ENCODE results near the gene TUSC2. TPM values are rescaled to one million over a fixed set of nuclear protein-coding genes. Genes with fewer than 3 reads are reported as not detected.

Gene TUSC2
- polyA plus RNA-seq, 4 donors: 24.6 to 29.7 (median 27.7) TPM

DNA sequence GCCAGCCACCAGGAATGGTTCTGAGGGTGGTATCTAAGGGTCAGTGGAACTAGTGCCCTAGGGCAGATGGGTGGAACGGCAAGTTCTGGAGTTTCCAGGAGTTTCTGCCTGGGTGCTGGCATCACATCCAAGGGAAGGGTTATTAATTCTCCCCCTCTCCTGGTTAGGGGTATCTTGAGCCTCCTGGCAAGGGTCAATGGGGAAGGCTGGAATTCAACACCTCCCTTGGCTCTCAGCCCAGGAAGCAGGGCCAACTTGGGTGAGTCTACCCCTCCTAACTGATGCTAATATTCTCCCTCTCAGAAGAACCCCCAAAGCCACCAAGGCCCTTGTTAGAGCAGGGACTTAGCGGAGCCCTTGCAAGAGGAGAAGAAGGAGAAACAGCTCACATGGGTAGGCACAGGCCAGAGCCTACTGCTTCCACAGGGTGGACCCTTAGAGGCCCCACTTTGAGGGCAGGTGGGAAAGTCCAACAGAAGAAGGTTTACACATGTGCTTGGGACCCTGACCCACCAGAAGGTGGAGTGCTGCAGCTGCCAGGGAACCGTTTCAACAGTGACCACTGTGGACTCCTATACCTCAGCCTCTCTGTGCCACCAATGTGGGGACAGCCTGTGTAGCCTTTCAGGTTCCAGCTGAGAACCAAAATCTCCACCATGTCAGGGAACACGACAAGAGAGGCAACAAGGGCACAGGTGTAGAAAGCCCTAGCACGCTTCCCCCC lies 28.0 kb upstream of the TUSC2 start:
- DNase-seq (ENCODE audit: low read depth in 4 of 4, low spot score in 3 of 4): no peak

DNA sequence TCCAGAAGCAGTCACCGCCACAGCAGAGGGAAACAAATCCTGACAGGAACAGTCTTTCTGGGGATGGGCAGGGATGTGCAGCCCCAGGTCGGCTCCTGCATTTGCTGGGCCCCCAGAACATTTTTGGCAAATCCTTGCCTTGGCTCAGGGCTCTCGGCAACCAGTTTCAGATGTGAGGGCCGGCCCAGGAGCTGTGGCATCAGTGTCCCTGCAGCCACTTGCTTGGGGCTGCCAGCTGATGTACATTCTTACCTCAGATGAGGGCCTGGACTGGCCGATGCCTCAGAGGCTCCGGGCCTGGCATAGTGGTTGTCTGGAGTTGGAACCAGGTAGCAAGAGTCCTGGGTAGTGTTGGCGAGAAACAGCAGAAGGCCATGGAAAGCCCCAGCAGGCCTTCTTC lies 26.8 kb upstream of the TUSC2 start:
- DNase-seq (ENCODE audit: low read depth in 4 of 4, low spot score in 3 of 4): no peak

DNA sequence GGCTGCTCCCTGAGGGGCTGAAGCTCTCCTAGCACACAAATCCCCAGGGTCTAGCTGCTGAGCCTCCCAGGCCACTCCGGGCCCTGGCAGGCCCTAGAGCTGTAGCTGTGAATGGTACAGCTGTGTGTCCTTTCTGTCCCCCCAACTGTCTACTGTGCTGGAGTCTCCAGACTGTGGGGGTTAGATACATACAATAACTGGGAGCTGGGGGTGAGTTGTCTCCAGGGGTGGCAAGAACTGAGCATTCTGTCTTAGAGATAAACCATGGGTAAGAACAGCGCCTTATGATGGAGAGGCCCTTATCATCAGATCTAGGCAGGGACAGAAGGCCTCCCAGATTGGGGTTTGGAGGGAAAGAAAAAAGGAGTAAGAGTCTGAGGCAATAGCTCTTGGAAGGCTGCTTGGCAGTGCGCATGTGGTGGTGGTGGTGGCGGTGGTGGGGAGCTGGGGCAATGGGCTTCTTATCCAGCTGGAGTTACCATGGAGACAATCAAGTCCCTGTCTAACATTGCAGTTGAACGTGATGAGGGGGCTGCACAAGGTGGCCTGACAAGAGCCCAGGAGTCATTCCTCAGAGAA lies 26.3 kb upstream of the TUSC2 start:
- DNase-seq (ENCODE audit: low read depth in 4 of 4, low spot score in 3 of 4): no peak

DNA sequence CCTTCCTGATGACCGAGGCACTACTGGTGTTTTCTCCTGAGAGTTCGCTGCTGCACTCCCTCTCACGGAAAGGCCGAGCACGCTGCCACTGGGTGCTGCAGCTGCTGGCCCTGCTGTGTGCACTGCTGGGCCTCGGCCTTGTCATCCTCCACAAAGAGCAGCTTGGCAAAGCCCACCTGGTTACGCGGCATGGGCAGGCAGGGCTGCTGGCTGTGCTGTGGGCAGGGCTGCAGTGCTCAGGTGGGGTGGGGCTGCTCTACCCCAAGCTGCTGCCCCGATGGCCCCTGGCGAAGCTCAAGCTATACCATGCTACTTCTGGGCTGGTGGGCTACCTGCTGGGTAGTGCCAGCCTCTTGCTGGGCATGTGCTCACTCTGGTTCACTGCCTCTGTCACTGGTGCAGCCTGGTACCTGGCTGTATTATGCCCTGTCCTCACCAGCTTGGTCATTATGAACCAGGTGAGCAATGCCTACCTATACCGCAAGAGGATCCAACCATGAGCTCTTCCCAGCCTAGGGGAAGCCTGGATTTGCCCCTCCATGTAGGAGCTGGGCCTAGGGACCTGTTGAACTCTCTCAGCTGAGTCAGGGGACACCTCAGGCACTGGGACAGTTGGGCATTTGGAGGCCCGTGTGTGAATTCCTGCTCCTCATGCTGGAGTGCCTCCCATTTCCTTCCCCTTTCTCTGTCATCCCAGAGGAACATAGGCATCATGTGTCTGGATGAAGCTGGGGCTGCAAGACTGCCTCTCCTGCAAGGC lies 25.4 kb upstream of the TUSC2 start:
- no peak for DNase-seq (ENCODE audit: low read depth in 4 of 4, low spot score in 3 of 4)

DNA sequence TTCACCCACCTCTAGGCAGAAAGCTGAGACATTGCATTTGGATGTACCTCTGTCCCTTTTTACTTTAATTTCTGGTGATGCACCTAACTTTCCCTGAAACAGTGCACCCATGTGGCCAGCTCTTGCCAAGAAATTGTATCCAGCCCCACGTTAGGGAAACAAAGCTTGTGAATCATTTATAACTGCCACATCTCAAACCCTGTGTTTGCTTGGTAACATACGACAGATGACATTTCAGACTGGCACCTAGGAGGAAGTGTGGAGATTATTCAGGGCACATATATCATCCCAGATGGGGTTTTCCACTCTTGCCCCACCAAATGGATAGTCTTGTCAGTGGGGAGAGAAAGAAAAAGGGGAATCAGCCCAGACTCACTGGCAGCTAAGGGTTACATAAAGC lies 24.8 kb upstream of the TUSC2 start:
- no peak for DNase-seq (ENCODE audit: low read depth in 4 of 4, low spot score in 3 of 4)

DNA sequence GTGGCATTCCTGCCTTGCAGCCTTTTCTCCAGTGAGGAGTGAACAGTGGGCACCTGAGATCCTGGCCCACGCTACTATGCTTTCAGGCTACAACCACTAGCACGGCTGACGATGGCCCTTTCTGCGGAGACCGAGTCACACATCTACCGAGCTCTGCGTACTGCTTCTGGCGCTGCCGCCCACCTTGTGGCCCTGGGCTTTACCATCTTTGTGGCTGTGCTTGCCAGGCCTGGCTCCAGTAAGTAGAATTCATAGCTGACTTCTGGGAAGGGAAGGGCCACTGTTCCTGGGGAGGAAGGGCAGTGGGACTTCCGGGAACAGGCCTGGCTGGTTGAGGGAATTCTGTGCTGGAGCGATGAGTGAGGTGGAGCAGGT lies 23.3 kb upstream of the TUSC2 start:
- DNase-seq (ENCODE audit: low read depth in 4 of 4, low spot score in 3 of 4): no peak

DNA sequence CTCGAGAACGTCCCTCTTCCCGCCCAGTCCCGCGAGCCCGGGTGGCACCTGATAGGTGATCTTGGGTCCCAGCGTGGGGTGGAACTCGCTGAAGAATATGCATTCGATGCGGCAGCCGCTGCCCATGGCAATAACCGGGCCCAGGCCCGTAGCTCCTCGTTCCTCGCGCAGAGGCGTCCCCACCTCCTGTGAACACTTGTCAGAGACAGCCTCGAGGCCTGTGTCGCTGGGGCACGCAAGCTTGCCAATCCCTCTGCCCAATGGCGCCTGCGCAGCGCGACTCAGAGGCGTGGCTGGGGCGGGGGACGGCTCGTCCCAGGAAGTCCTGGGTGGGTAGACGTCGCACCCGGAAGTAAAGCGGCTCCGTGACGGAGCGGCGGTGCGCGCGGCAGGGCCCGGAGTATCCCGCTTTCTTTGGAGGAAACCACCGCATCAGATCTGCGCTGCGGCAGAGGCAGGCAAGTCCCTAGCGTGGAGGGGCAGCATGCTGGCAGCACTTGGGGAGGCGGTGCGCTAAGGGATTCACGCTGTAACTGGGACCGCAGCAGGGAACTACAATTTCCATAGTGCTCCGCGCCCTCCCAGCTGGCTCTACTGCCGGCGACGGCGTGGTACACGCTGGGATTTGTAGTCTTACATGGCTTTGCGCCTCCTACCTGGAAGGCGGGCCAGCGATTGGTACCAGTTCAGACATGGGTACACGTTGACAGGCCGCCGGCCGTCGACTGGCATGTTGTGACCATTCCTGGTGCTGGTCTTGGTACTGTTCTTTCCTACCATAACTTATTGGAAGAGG lies 22.7 kb upstream of the TUSC2 start, which contains the start of the genes CYB561D2 and NPRL2:
TSS of gene CYB561D2 (plus strand) at position 336 of the 796 bp plus-strand sequence. CDS start 572 bp downstream, outside the sequence.
TSS of gene NPRL2 (minus strand) at position 249 of the 796 bp plus-strand sequence. CDS start at position 126, 123 bp downstream.
- DNase-seq (ENCODE audit: low read depth in 4 of 4, low spot score in 3 of 4): peak; percentile 83 to 89 (median 86)

DNA sequence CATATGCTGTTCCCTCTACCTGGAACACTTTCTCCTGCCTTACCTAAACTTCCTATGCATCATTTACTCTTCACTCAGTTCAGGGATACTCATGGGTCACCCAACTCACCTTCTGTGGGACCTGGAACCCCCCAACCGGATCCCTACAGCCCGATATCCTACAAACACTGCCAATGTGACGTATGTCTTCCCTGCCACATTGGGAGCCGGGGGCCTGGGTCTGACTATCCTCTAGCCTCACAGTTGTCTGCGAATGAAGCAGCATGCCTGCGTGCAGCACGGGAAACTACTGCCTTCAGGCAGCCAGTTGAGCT lies 22.1 kb upstream of the TUSC2 start:
- DNase-seq (ENCODE audit: low read depth in 4 of 4, low spot score in 3 of 4): no peak

DNA sequence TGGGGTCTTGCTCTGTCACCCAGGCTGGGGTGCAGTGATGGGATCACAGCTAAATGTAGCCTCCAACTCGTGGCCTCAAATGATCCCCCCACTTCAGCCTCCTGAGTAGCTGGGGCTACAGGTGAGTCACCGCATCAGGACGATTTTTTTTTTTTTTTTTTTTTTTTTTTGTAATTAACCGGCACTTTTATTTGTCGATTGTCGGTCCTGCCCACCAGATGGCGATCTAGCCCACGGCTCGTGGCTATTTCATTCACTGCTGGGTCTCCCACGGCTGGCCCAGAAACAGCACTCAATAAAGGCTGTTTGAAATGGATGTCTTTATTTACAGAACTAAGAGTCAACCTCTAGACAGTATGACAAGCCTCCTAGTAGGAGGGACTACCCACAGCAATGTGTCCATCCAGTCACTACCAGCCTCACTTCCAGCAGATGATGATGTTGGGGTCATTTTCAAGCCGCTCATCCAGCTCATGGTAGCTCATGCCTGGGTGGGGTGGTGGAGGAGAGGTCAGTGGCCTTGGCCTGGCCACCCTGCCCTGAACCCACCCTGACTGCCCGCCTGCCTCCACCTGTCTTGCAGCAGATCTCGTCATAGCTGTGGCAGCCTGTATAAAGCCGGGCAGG lies 19.3 kb upstream of the TUSC2 start:
- DNase-seq (ENCODE audit: low read depth in 4 of 4, low spot score in 3 of 4): no peak

DNA sequence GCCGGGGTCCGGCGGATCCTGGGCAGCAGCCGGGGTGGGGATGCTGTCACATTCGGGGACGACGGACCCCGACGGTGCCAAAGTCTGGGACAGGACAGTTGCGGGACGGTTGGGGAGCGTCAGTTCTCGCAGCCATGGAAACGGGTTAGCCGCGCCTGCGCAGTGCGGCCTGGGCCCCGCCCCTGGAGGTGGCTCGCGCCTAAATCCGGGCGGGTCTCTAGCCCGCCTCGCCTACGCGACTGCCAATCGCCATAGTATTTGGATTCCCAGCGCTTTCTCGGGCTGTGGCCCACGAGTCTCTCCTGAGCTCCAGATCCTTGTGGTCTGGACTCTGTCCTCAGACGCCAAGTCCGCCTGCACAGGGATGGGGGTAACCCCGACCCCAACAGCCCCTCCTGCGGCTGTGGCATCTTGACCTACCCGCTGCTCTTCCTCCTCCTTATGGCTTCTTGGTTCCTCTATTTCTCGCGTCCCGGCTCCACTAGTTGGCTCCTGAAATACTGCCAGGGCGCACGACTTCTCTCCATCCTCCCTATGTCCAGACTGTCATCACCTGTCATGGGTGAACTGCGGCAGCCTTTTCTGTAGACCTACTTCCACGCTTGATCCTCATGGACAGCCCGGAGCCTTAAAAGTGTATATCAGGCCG lies 17.7 kb upstream of the TUSC2 start, which contains the start of gene ZMYND10:
TSS of gene ZMYND10 (minus strand) at position 147 of the 649 bp plus-strand sequence. CDS start 153 bp downstream, outside the sequence.
- DNase-seq (ENCODE audit: low read depth in 4 of 4, low spot score in 3 of 4): no peak

DNA sequence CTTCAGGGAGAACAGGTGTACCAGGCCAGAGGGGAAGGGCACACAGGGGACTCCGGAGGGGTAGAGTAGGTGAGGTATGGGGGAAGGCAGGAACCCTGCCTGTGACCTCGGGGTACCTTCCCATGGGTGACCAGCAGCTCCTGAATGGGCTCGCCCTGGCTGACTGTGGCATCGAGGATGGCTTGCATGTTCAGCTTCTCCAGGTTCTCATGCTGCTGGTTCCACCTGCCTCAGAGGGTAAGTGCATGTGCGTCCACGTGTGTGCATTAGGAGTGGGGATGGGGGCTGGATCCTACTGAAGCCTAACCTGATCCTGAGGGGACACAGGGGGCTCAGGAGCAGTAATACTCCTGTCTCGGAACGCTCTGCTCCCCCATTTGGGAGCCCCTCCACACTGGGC lies 17.0 kb upstream of the TUSC2 start:
- DNase-seq (ENCODE audit: low read depth in 4 of 4, low spot score in 3 of 4): no peak

DNA sequence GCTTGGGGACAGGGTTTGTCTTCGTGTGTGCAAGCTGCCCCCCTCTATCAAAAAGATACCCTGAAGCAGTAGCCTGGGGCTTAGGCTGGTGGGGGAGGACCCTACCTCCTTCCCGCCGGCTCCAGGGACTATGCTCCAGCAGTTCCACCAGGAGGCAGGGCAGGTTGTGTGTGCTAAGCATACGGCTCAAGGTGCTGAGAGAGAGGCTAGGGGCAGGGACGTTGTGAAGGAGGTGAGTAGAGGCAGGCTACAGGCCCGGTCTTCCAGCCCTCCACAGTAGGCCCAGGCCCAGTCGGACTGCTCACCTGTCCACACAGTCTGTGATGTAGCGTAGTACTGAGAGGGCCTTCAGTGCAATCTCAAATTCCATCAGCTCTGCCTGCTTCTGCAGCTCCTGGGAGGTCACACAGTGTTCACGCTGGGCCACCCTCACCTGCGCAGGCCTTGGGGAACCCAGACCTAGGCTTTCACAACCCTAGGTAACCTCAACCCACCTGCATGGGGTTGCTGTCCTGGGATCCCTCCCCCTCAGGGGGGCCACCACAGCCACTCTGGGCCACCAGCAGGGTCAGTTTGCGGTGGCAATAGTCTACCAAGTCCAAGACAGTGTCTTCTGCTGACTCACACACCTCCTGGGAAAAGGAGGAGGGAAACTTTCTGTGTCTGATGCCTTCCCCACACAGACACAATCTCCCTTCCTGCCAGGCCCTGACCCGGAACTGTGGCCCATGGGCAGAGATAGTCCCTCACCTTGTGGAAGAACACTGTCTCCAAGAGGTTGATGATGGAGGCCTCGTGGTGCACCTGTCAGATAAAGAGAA lies 15.0 kb upstream of the TUSC2 start:
- DNase-seq (ENCODE audit: low read depth in 4 of 4, low spot score in 3 of 4): no peak

DNA sequence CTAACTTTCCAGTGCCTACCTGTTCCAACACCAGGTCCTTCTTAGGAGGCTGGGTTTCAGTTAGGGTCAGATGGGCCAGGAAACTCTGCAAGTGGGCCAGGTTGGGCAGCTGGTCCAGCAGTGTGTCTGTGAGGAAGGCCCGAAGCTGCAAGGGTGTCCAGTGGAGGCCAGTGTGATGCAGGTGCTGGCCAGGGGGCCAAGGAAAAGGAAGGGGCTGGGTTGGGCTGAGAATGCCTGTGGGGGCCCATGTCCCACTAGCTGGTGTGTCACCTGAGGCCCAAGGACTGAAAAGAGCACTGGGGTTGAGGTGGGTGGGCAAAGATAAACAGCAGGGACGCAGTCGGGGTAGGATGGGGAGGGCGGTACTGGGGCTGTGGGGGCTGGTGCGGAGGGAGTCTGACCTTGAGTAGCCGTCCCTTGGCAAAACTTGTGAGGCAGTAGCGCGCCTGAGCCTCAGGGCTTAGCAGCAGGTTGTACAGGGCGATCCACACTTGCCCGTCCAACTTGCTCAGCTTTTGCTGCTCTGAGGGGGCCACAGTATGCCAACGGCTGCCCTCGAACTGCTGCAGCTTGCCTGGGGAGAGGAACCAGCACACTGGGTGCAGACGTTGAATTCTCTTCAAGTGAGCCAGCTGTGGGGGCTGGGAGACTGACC lies 14.1 kb upstream of the TUSC2 start:
- DNase-seq (ENCODE audit: low read depth in 4 of 4, low spot score in 3 of 4): no peak

DNA sequence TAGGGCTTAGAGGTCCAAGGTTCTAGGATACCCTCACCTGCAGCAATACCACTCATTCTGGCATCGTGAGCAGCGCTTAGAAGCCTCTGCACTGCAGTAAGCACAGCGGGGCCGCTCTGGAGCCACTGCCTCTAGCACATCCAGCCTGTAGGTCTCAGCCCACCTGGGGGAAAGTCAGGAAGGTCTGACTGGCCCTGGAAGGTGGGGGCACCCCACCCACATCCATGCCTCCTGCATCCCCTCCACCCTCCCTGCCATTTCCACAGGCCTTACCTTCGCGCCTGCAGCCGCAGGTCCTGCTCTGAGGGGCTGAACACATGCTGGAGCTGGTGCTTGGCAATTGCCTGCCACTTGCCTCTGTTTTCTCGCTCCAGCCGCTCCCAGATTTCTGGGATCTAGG lies 13.5 kb upstream of the TUSC2 start:
- no peak for DNase-seq (ENCODE audit: low read depth in 4 of 4, low spot score in 3 of 4)

DNA sequence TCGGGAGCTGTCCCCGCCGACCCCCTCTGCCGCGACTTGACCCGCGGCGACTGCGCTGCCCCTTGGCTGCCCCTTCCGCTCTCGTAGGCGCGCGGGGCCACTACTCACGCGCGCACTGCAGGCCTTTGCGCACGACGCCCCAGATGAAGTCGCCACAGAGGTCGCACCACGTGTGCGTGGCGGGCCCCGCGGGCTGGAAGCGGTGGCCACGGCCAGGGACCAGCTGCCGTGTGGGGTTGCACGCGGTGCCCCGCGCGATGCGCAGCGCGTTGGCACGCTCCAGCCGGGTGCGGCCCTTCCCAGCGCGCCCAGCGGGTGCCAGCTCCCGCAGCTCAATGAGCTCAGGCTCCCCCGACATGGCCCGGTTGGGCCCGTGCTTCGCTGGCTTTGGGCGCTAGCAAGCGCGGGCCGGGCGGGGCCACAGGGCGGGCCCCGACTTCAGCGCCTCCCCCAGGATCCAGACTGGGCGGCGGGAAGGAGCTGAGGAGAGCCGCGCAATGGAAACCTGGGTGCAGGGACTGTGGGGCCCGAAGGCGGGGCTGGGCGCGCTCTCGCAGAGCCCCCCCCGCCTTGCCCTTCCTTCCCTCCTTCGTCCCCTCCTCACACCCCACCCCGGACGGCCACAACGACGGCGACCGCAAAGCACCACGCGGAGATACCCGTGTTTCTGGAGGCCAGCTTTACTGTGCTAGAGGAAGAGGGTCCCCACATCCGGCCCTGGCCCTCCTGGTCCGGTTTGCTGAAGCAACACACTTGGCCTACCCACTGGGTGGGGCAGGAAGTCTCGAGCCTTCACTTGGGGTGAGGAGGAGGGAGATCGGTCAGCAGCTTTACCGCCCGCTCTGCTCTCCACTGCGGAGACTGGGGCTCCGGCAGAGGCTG lies 12.7 kb upstream of the TUSC2 start, which contains the start of gene RASSF1:
TSS of gene RASSF1 (minus strand) at position 389 of the 882 bp plus-strand sequence. CDS start at position 358, 31 bp downstream.
- no peak for DNase-seq (ENCODE audit: low read depth in 4 of 4, low spot score in 3 of 4)

DNA sequence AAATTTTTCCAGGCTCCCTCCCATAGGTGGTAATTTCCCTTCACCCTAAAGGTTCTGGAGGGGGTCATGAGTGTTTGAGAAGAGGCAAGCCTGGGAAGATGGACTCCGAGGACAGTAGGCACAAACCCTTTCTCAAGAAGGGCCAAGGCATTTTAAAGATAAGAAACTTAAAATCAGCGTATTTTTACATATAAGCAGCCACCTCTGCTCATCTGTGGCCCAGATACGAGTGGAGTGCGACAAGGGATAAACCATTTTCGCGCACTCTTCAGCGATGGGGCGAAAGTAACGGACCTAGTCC lies 12.1 kb upstream of the TUSC2 start:
- no peak for DNase-seq (ENCODE audit: low read depth in 4 of 4, low spot score in 3 of 4)

DNA sequence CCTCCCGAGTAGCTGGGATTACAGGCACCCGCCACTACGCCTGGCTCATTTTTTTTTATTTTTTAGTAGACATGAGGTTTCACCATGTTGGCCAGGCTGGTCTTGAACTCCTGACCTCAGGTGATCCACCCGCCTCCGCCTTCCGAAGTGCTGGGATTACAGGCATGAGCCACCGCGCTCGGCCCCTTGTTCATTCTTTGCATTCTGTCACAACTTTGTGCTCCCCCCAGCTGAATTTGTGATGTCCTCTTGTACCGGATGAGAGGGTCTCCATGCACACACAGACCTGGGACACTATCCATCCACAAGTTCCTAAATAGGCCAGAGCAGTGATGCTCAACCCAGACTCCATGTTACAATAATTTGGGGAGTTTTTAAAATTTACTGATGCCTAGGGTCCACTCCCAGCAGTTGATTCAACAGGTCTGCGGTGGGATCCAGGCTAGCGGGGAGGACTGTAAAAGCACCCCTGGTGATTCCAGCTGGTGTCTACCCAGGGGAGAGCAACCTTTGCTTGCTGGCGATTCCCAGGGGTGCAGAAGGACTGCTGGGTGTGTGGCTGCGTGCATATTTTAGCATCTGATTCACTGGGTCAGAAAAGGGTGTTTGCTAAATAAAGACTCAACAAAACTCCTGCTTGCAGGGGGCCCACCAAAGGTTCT lies 11.6 kb upstream of the TUSC2 start:
- no peak for DNase-seq (ENCODE audit: low read depth in 4 of 4, low spot score in 3 of 4)
